8988T (cell line): Measurements from ENCODE around the gene KDM5C.

ENCODE experiments used
- DNase-seq: peaks from one replicate; pipeline ENCODE4 v3.0.0; 2011

Gene KDM5C

GRCh38 chrX:53249408-53250042 lies 24.5 kb upstream of the KDM5C start:
- DNase-seq, result no peak

- DNase-seq, result no peak
Measured at GRCh38 chrX:53247928-53248327, 22.9 kb upstream of the KDM5C start.

- no peak for DNase-seq
Measured at GRCh38 chrX:53246231-53246630, 21.2 kb upstream of the KDM5C start.

- DNase-seq, result no peak
Measured at GRCh38 chrX:53244610-53245009, 19.6 kb upstream of the KDM5C start.

- DNase-seq, result no peak
Measured at GRCh38 chrX:53242310-53242709, 17.3 kb upstream of the KDM5C start.

GRCh38 chrX:53241558-53241957 lies 16.6 kb upstream of the KDM5C start:
- DNase-seq, result no peak

- peak; percentile 66 for DNase-seq
Measured at GRCh38 chrX:53239474-53239873, 14.5 kb upstream of the KDM5C start.

GRCh38 chrX:53237056-53237455 lies 12.0 kb upstream of the KDM5C start:
- DNase-seq, result no peak

- DNase-seq, result no peak
Measured at GRCh38 chrX:53236025-53236679, 11.1 kb upstream of the KDM5C start.

GRCh38 chrX:53235566-53235965 lies 10.6 kb upstream of the KDM5C start:
- no peak for DNase-seq

- DNase-seq, result no peak
Measured at GRCh38 chrX:53234484-53234883, 9.5 kb upstream of the KDM5C start.

GRCh38 chrX:53233536-53233935 lies 8.5 kb upstream of the KDM5C start:
- DNase-seq, result no peak

- DNase-seq, result no peak
Measured at GRCh38 chrX:53230116-53230515, 5.1 kb upstream of the KDM5C start.

- DNase-seq, result no peak
Measured at GRCh38 chrX:53227224-53227765, 2.3 kb upstream of the KDM5C start.

- no peak for DNase-seq
Measured at GRCh38 chrX:53223955-53224859, 800 bp downstream of the KDM5C start.

- DNase-seq, result no peak
Measured at GRCh38 chrX:53223068-53223693, 1.8 kb downstream of the KDM5C start.

GRCh38 chrX:53211391-53211978 lies 13.5 kb downstream of the KDM5C start:
- DNase-seq, result no peak

- no peak for DNase-seq
Measured at GRCh38 chrX:53196678-53197077, 28.3 kb downstream of the KDM5C start.

GRCh38 chrX:53195401-53195800 lies 29.6 kb downstream of the KDM5C start:
- no peak for DNase-seq

- DNase-seq, result no peak
Measured at GRCh38 chrX:53194308-53194707, 30.7 kb downstream of the KDM5C start.

- DNase-seq, result no peak
Measured at GRCh38 chrX:53193093-53193492, 31.9 kb downstream of the KDM5C start.

- DNase-seq, result no peak
Measured at GRCh38 chrX:53190363-53190960, 34.5 kb downstream of the KDM5C start.
